Parathyroid adenoma (tissue), 2 donors: Measurements from ENCODE around the gene ZKSCAN1.
"Not testable (repeated sequence)": the region's sequence is repeated elsewhere in the genome, so short reads cannot be mapped to it uniquely, and the experiment has no call there.

Experiments used
- H2AFZ ChIP-seq: fragments of 300-600 bp; sonication (generic); one replicate; pipeline ENCODE4 v1.7.0; 2017; ENCODE audit warnings: antibody characterized with exemption, mild to moderate bottlenecking
- H3K27ac ChIP-seq: fragments of 300-600 bp; sonication (generic); one replicate; pipeline ENCODE4 v1.7.0; 2017
- H3K27me3 ChIP-seq: fragments of 300-600 bp; sonication (generic); one replicate; pipeline ENCODE4 v1.7.0; 2017; ENCODE audit warnings: low read length; ENCODE audit not compliant: control insufficient read depth, insufficient read depth
- H3K36me3 ChIP-seq: fragments of 300-600 bp; sonication (generic); one replicate; pipeline ENCODE4 v1.7.0; 2017; ENCODE audit warnings: low read length; ENCODE audit not compliant: control insufficient read depth, insufficient read depth
- H3K4me1 ChIP-seq: fragments of 300-600 bp; sonication (generic); one replicate; pipeline ENCODE4 v1.7.0; 2017; ENCODE audit warnings: control low read depth
- H3K4me2 ChIP-seq: fragments of 300-600 bp; sonication (generic); one replicate; pipeline ENCODE4 v1.7.0; 2017; ENCODE audit warnings: low read length
- H3K4me3 ChIP-seq: fragments of 300-600 bp; sonication (generic); one replicate; pipeline ENCODE4 v1.7.0; 2017; ENCODE audit warnings: low read depth, low read length
- H3K79me2 ChIP-seq: fragments of 300-600 bp; sonication (generic); one replicate; pipeline ENCODE4 v1.7.0; 2017; ENCODE audit warnings: control low read depth
- H3K9ac ChIP-seq: fragments of 300-600 bp; sonication (generic); one replicate; pipeline ENCODE4 v1.7.0; 2017; ENCODE audit warnings: mild to moderate bottlenecking
- H3K9me3 ChIP-seq: fragments of 300-600 bp; sonication (generic); one replicate; pipeline ENCODE4 v1.7.0; 2017; ENCODE audit warnings: low read length; ENCODE audit not compliant: control insufficient read depth
- CTCF ChIP-seq: fragments of 300-600 bp; sonication (generic); IDR thresholded peaks from one replicate; pipeline ENCODE4 v1.7.0; 2017; ENCODE audit warnings: antibody characterized with exemption, mild to moderate bottlenecking
- donor health status: primary hyperparathyroidism.

ZKSCAN1 gene

DNA sequence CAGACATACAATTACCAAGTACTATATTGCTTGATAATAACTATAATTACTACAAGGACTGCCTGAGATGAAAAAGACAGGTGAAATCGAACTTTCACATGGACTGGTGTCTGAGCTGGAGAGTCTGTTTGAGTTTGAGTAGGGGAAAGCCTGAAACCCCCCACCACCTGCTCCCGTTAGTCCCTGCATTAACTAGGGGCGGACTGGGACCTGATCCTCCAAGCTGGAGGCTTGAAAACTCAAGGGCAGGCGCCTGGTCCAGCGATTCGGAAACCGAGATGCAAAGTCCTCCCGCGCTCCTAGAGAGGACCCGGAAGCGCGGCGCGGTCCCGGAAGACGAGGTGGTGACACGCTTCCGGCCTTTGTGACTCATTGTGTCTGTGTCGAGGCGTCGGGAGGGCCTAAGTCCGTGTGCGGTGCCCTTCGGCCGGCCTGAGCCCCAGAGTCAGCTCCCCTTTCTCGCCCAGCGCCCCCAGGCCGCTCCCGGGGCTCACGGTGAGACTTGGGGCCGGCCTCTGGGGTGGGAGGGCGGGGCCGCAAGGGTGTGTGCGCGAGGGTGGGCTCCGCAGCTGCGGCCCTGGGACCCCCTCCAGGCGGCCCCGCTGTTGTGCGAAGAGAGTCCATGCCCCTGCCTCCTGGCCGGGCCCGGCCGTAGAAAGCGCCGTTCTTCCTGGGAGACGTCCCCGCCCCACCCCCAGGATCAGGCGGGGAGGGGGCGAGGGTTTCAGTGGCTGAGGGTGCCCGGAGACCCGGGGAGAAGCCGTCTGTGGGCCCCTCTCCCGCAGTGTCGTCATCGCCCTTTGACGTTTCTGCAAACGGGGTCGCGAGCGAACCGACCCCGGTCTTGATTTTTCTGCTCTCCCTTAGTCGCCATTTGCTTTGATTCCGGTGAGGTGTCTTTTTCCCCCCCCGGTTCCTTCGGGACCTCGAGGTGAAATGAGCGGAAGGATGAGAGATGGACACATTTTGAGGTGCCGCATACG lies at the start of gene ZKSCAN1:
Gene ZKSCAN1 (plus strand): TSS at position 365 of the 983 bp plus-strand sequence. CDS start 7,911 bp downstream, outside the sequence.
- no peak for TF ChIP-seq CTCF

DNA sequence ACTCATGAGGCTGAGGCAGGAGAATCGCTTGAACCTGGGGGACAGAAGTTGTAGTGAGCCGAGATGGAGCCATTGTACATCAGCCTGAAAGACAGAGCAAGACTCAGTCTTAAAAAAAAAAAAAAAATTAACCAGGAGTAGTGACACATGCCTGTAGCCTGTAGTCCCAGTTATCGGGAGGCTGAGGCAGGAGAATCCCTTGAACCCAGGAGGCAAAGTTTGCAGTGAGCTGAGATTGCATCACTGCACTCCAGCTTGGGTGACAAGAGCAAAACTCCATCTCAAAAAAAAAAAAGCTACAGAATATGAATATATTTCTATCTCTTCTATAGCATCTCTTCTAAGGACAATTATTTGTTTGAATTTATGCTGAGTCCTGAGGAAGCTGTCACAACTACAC lies 46.1 kb upstream of the ZKSCAN1 start:
- H3K4me1 ChIP-seq, result no peaks in the 10 kb centered on the region
- H3K27ac ChIP-seq, result no peak overlapping the region
- H3K4me2 ChIP-seq, result no peak overlapping the region
- H3K36me3 ChIP-seq, result no peaks in the 10 kb centered on the region
- no peak overlapping the region for H2AFZ ChIP-seq
- no peak for TF ChIP-seq CTCF
- no peak overlapping the region for H3K4me3 ChIP-seq
- no peaks in the 10 kb centered on the region for H3K9me3 ChIP-seq
- H3K9ac ChIP-seq, result no peak overlapping the region
- no peaks in the 10 kb centered on the region for H3K27me3 ChIP-seq
- no peaks in the 10 kb centered on the region for H3K79me2 ChIP-seq

More for the DNA sequence above, at the start of gene ZKSCAN1:
- Histone ChIP-seq H3K4me1 (peaks cover 19% of the 10 kb centered on the region), H3K27ac (peak within 1 kb of the TSS; percentile 73), H3K79me2 (peaks cover 42% of the 10 kb centered on the region), H3K9me3 (no peaks in the 10 kb centered on the region), H2AFZ (peak within 1 kb of the TSS; percentile 98), H3K4me3 (peak within 1 kb of the TSS; percentile 74), H3K36me3 (no peaks in the 10 kb centered on the region), H3K4me2 (peak within 1 kb of the TSS; percentile 89), H3K27me3 (no peaks in the 10 kb centered on the region), H3K9ac (peak within 1 kb of the TSS; percentile 95)

GRCh38 chr7:99969813-99970212 lies 45.6 kb upstream of the ZKSCAN1 start:
- not testable (repeated sequence) for H3K9me3 ChIP-seq, H3K27me3 ChIP-seq, H3K36me3 ChIP-seq, H3K4me1 ChIP-seq, H3K9ac ChIP-seq, H3K4me3 ChIP-seq, H3K4me2 ChIP-seq, H2AFZ ChIP-seq, H3K27ac ChIP-seq, H3K79me2 ChIP-seq

DNA sequence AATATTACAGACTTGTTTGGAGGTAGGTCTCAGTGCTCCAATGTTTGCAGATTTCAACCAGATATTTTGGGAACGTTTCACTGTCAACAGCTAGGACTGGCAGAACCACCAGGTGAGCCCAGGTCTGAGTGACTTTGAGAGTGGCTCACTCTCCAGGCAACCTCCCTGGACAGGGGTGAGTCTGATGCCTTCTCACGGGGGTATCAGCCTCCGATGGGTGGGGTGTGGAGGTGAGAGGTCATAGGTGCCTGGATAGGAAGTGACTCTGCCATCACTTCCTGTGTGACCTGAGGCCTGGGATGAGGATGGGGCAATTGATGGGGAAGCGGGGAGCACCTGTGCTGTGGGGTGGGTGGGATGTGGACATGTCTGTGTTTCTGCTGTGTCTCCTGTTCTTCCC lies 44.2 kb upstream of the ZKSCAN1 start:
- H3K9ac ChIP-seq, result no peak overlapping the region
- no peak overlapping the region for H2AFZ ChIP-seq
- no peak overlapping the region for H3K4me2 ChIP-seq
- no peaks in the 10 kb centered on the region for H3K4me1 ChIP-seq
- no peaks in the 10 kb centered on the region for H3K9me3 ChIP-seq
- no peaks in the 10 kb centered on the region for H3K27me3 ChIP-seq
- H3K36me3 ChIP-seq, result no peaks in the 10 kb centered on the region
- H3K4me3 ChIP-seq, result no peak overlapping the region
- H3K27ac ChIP-seq, result no peak overlapping the region
- TF ChIP-seq CTCF, result no peak
- H3K79me2 ChIP-seq, result no peaks in the 10 kb centered on the region

GRCh38 chr7:99973817-99974216 lies 41.6 kb upstream of the ZKSCAN1 start:
- H3K9ac ChIP-seq, H3K27ac ChIP-seq, H3K36me3 ChIP-seq, H3K4me1 ChIP-seq, H2AFZ ChIP-seq, H3K27me3 ChIP-seq, H3K4me2 ChIP-seq, H3K9me3 ChIP-seq, H3K79me2 ChIP-seq, H3K4me3 ChIP-seq: not testable (repeated sequence)
